NT2/D1 (cell line): ENCODE data around the gene TENM4.

Experiments
- YY1 ChIP-seq: IDR thresholded peaks from 2 replicates; pipeline ENCODE4 v1.6.1; 2011; ENCODE audit not compliant: insufficient read length, insufficient read depth
- ZNF274 ChIP-seq: IDR thresholded peaks from 2 replicates; pipeline ENCODE4 v1.6.1; 2011; ENCODE audit warnings: mild to moderate bottlenecking, low read depth, low read length

DNA sequence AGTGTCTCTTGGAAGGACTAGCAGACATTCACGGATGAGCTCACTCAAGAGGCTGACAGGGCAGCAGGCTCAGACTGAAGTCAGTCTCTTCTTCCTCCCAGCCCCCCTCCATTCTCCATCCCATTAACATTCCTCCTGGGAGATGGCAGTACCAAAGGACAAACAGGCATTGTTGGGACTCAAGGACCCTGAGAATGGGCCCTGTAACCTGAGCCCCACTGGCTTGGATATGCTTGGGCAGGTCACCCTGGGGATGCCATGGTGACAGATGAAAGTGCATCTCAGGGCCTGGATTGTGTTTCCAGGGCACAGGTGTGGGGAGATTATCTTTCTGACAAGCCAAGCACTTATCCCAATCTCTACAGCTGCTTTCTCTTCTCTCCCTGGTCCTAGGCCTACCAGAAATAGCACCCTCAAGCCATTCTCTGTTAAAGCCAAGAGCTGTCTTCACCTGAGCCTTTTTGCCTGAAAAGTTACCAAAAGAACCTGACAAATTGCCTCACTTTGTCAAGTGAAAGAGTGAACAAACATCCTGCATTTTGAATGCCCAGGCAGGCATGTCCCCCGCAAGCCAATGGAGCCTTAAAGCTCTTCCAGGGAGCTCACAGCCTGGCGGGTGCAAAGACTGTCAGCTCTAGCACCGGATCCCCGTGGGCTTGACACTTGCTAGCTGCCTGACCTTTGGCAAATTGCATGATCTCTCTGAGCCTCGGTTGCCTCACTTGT lies 500.2 kb downstream of the TENM4 start:
- no peak for TF ChIP-seq YY1
- no peak for TF ChIP-seq ZNF274
